ENCODE measurements around the gene OR4C45. TPM values are rescaled to one million over a fixed set of nuclear protein-coding genes. Genes with fewer than 3 reads are reported as not detected.

The OR4C45 gene
- total RNA-seq = not detected in 2 replicates

DNA sequence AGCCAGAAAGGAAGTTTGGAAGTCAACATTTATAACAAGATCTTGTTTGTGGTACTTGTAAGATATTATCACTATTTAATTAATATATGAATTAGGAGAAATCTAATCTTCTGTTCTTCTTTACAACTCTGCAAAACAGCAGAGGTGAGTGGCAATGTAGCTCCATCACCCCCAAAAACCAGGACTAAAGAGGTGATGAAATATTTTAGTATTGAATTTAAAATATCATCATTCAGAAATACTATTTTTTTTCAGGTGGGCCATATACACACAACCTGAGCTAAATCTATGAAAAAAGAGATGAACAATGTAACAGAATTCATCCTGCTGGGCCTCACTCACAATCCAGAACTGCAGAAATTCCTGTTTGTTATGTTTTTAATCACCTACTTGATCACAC is at the start of gene OR4C45:
TSS of gene OR4C45 (plus strand) at position 301 of the 400 bp plus-strand sequence.

Other genes starting within 250 kb of the OR4C45 start
- not detected in 2 replicates for gene OR4C13, start 80.5 kb upstream of the OR4C45 start, total RNA-seq
- gene OR4C12, start 50.3 kb upstream of the OR4C45 start, total RNA-seq = not detected in 2 replicates

Measured in bronchial smooth muscle cell (primary cell).